IMR-90 (cell line): ENCODE data around the gene EEPD1. TPM values are rescaled to one million over a fixed set of nuclear protein-coding genes. Genes with fewer than 3 reads are reported as not detected.

Source experiments
- ATAC-seq: fragments of 200-7000 bp; cut with Tn5 transposase; 2 replicates; pipeline ENCODE4 v1.9.1; 2020; ENCODE audit warnings: low read depth, mild to moderate bottlenecking, moderate library complexity
- BruUV-seq: library from RNA; stranded (reverse); fragments of 400-500 nt; replicated peaks from 2 replicates; lab custom pipeline; 2021; lab: Mats Ljungman, UMichigan
- CTCF ChIA-PET: fragments of 300-600 bp; formaldehyde crosslinking; extraction: SDS; loops from one replicate; lab custom pipeline; 2021; ENCODE audit warnings: antibody characterized with exemption; lab: Yijun Ruan, JAX
- POLR2A ChIA-PET: fragments of 300-600 bp; sonication (Branson Sonifier 250); formaldehyde crosslinking; loops from one replicate; lab custom pipeline; 2022; ENCODE audit warnings: antibody characterized with exemption; ENCODE audit not compliant: unreplicated experiment; lab: Charles Lee
- DNase-seq: peaks from one replicate; pipeline ENCODE4 v3.0.0; 2013
- H2AFZ ChIP-seq: replicated peaks from 2 replicates; pipeline ENCODE3; 2013; ENCODE audit warnings: low read length, mild to moderate bottlenecking; ENCODE audit not compliant: poor library complexity
- H2AK5ac ChIP-seq: 2 replicates; pipeline ENCODE4 v1.6.1; 2013; ENCODE audit warnings: low read depth, low read length, inconsistent platforms
- H2AK9ac ChIP-seq: replicated peaks from 2 replicates; pipeline ENCODE3; 2013; ENCODE audit warnings: mild to moderate bottlenecking, low read depth, low read length, moderate library complexity; ENCODE audit not compliant: poor library complexity
- H2BK120ac ChIP-seq: 2 replicates; pipeline ENCODE4 v1.6.1; 2013; ENCODE audit warnings: low read depth, low read length, inconsistent platforms
- H2BK15ac ChIP-seq: 3 replicates; pipeline ENCODE4 v1.6.1; 2013; ENCODE audit warnings: low read depth, low read length, inconsistent platforms
- H2BK20ac ChIP-seq: 2 replicates; pipeline ENCODE4 v1.6.1; 2013; ENCODE audit warnings: low read depth, mild to moderate bottlenecking, inconsistent platforms, low read length, moderate library complexity
- H2BK5ac ChIP-seq: 2 replicates; pipeline ENCODE4 v1.6.1; 2013; ENCODE audit warnings: mild to moderate bottlenecking, low read depth, low read length, inconsistent platforms; ENCODE audit not compliant: poor library complexity, severe bottlenecking
- H3K14ac ChIP-seq: replicated peaks from 2 replicates; pipeline ENCODE4 v1.6.1; 2013; ENCODE audit warnings: low read depth, low read length, inconsistent platforms
- H3K18ac ChIP-seq: 2 replicates; pipeline ENCODE4 v1.6.1; 2013; ENCODE audit warnings: low read depth, low read length, control low read depth
- H3K23ac ChIP-seq: 2 replicates; pipeline ENCODE4 v1.6.1; 2013; ENCODE audit warnings: low read depth, low read length, inconsistent platforms
- H3K27ac ChIP-seq: 2 replicates; pipeline ENCODE4 v1.5.1; 2013; ENCODE audit warnings: mild to moderate bottlenecking, control low read depth, low read length; ENCODE audit not compliant: insufficient read depth
- H3K27me3 ChIP-seq: 2 replicates; pipeline ENCODE4 v1.6.1; 2013; ENCODE audit warnings: low read length; ENCODE audit not compliant: control insufficient read depth, insufficient read depth
- H3K36me3 ChIP-seq: 2 replicates; pipeline ENCODE4 v1.6.1; 2013; ENCODE audit warnings: low read length, mixed read lengths; ENCODE audit not compliant: control insufficient read depth, insufficient read depth
- H3K4ac ChIP-seq: 2 replicates; pipeline ENCODE4 v1.6.1; 2013; ENCODE audit warnings: low read depth, low read length, inconsistent platforms
- H3K4me1 ChIP-seq: 2 replicates; pipeline ENCODE4 v1.6.1; 2013; ENCODE audit warnings: low read length, mixed read lengths; ENCODE audit not compliant: control insufficient read depth, insufficient read depth
- H3K4me2 ChIP-seq: 2 replicates; pipeline ENCODE4 v1.6.1; 2013; ENCODE audit warnings: low read depth, mild to moderate bottlenecking, control low read depth, low read length, moderate library complexity
- H3K4me3 ChIP-seq: 2 replicates; pipeline ENCODE4 v1.5.1; 2013; ENCODE audit warnings: low read depth, mild to moderate bottlenecking, control low read depth, low read length, moderate library complexity; ENCODE audit not compliant: insufficient read depth
- H3K56ac ChIP-seq: 2 replicates; pipeline ENCODE4 v1.6.1; 2013; ENCODE audit warnings: low read length, inconsistent platforms; ENCODE audit not compliant: insufficient read depth; ENCODE audit errors: extremely low read depth
- H3K79me1 ChIP-seq, 2 experiments: 2 replicates each; pipeline ENCODE4 v1.6.1; 2013; ENCODE audit warnings: low read length in 2 of 2, inconsistent platforms in 1 of 2, low read depth in 1 of 2
- H3K9ac ChIP-seq: 2 replicates; pipeline ENCODE4 v1.6.1; 2013; ENCODE audit warnings: low read depth, low read length, control low read depth
- H3K9me1 ChIP-seq: 2 replicates; pipeline ENCODE4 v1.6.1; 2013; ENCODE audit warnings: low read length, inconsistent platforms; ENCODE audit not compliant: insufficient read depth
- H3K9me3 ChIP-seq: 2 replicates; pipeline ENCODE4 v1.6.1; 2013; ENCODE audit warnings: low read length; ENCODE audit not compliant: control insufficient read depth, insufficient read depth
- H4K20me1 ChIP-seq: 2 replicates; pipeline ENCODE4 v1.6.1; 2013; ENCODE audit warnings: low read length, inconsistent platforms; ENCODE audit not compliant: insufficient read depth
- H4K5ac ChIP-seq: 2 replicates; pipeline ENCODE4 v1.6.1; 2013; ENCODE audit warnings: mild to moderate bottlenecking, low read depth, low read length, control low read depth
- H4K8ac ChIP-seq, 2 experiments: 2 replicates each; pipeline ENCODE4 v1.6.1; 2013; ENCODE audit warnings: low read depth in 2 of 2, low read length in 2 of 2, control low read depth in 1 of 2, inconsistent platforms in 1 of 2
- H4K91ac ChIP-seq: 2 replicates; pipeline ENCODE4 v1.6.1; 2013; ENCODE audit warnings: low read depth, low read length, inconsistent platforms; ENCODE audit not compliant: insufficient read depth
- BHLHE40 ChIP-seq: fragments of 150-350 bp; IDR thresholded peaks from 2 replicates; pipeline ENCODE4 v1.6.1; 2016; ENCODE audit warnings: mild to moderate bottlenecking, low read depth, low read length
- CEBPB ChIP-seq: IDR thresholded peaks from 2 replicates; pipeline ENCODE4 v1.6.1; 2012; ENCODE audit warnings: low read depth, low read length, improper control_type of control experiment
- CHD1 ChIP-seq: IDR thresholded peaks from 2 replicates; pipeline ENCODE4 v1.6.1; 2012; ENCODE audit warnings: low read depth, low read length, improper control_type of control experiment
- CTCF ChIP-seq: conservative IDR thresholded peaks from 2 replicates; pipeline ENCODE4 v1.5.1; 2012; ENCODE audit warnings: mild to moderate bottlenecking, low read depth, low read length, improper control_type of control experiment
- ELK1 ChIP-seq: fragments of 150-350 bp; IDR thresholded peaks from 2 replicates; pipeline ENCODE4 v1.6.1; 2016; ENCODE audit warnings: low read depth, mild to moderate bottlenecking, low read length, moderate library complexity, borderline replicate concordance
- FOS ChIP-seq: fragments of 150-350 bp; IDR thresholded peaks from 2 replicates; pipeline ENCODE4 v1.6.1; 2016; ENCODE audit warnings: low read depth, low read length
- MAFK ChIP-seq: IDR thresholded peaks from 2 replicates; pipeline ENCODE4 v1.6.1; 2012; ENCODE audit warnings: low read depth, low read length, improper control_type of control experiment
- MAZ ChIP-seq: IDR thresholded peaks from 2 replicates; pipeline ENCODE4 v1.6.1; 2012; ENCODE audit warnings: low read depth, mild to moderate bottlenecking, low read length, improper control_type of control experiment, moderate library complexity, borderline replicate concordance
- MXI1 ChIP-seq: IDR thresholded peaks from 2 replicates; pipeline ENCODE4 v1.6.1; 2012; ENCODE audit warnings: low read depth, mild to moderate bottlenecking, low read length, moderate library complexity, borderline replicate concordance
- NFE2L2 ChIP-seq: fragments of 150-350 bp; IDR thresholded peaks from 2 replicates; pipeline ENCODE4 v1.6.1; 2016; ENCODE audit warnings: low read depth, mild to moderate bottlenecking, low read length
- POLR2A ChIP-seq: IDR thresholded peaks from 2 replicates; pipeline ENCODE4 v1.6.1; 2012; ENCODE audit warnings: mild to moderate bottlenecking, low read depth, low read length
- RAD21 ChIP-seq: IDR thresholded peaks from 2 replicates; pipeline ENCODE4 v1.6.1; 2012; ENCODE audit warnings: low read length, improper control_type of control experiment
- RCOR1 ChIP-seq: IDR thresholded peaks from 2 replicates; pipeline ENCODE4 v1.6.1; 2012; ENCODE audit warnings: mild to moderate bottlenecking, low read length, improper control_type of control experiment; ENCODE audit not compliant: insufficient replicate concordance
- RFX5 ChIP-seq: IDR thresholded peaks from 2 replicates; pipeline ENCODE4 v1.8.0; 2012; ENCODE audit warnings: low read depth, mild to moderate bottlenecking, low read length, moderate library complexity
- SMC3 ChIP-seq: fragments of 150-350 bp; IDR thresholded peaks from 2 replicates; pipeline ENCODE4 v1.6.1; 2016; ENCODE audit warnings: low read depth, mild to moderate bottlenecking, antibody characterized with exemption, low read length, moderate library complexity
- USF2 ChIP-seq: fragments of 150-350 bp; IDR thresholded peaks from 2 replicates; pipeline ENCODE4 v1.6.1; 2017; ENCODE audit warnings: mild to moderate bottlenecking, antibody characterized with exemption, low read length, low read depth
- WGBS, 2 experiments: methylation state at CpG; one replicate each; pipeline versions ENCODE4 v1.1.5 to v1.1.7; 2013; ENCODE audit warnings: missing lambda C conversion rate in 2 of 2; ENCODE audit not compliant: insufficient read length in 1 of 2; ENCODE audit errors: extremely low coverage in 2 of 2; 5-methylcytosine and 5-hydroxymethylcytosine counted together
- dilution Hi-C: fragments of 300-500 bp; cut with HindIII; formaldehyde crosslinking; loops from one replicate; pipeline ENCODE4 v1.14.3; 2018; ENCODE audit warnings: low sequenced_read_pairs; ENCODE audit not compliant: unreplicated experiment
- in situ Hi-C: fragments of 300-500 bp; cut with MboI; formaldehyde crosslinking; loops from 3 replicates; pipeline ENCODE4 v1.14.3; 2019; ENCODE audit warnings: low sequenced_read_pairs, inconsistent platforms, mixed read lengths
- intact Hi-C: fragments of 100-400 bp; cut with micrococcal nuclease; formaldehyde crosslinking; loops from 2 replicates; pipeline ENCODE4 v1.10.0; 2022
- polyA plus RNA-seq, 3 experiments: library from polyadenylated mRNA; depleted of rRNA; stranded (reverse); fragments of >200 nt; gene quantifications; 2 replicates each; pipeline ENCODE4 v1.2.3, GENCODE V29; 2012; ENCODE audit warnings: low replicate concordance in 1 of 3
- total RNA-seq: library from RNA; depleted of rRNA; stranded (reverse); fragments of >200 nt; gene quantifications from 2 replicates; pipeline ENCODE4 v1.2.3, GENCODE V29; 2012

EEPD1 gene
- total and polyA plus RNA-seq, 2 of the 4 experiments (the other 2 are of a cell fraction): 7.3 to 15.2 TPM

GRCh38 chr7:36266683-36267082 is 113.6 kb downstream of the EEPD1 start:
- Histone ChIP-seq H2BK15ac (no peak overlapping the region), H3K79me1 (peaks cover 4 to 18% of the 10 kb centered on the region in 2 experiments; a peak in 3 of 4 replicates), H4K20me1 (no peaks in the 10 kb centered on the region), H3K4me3 (no peak overlapping the region), H3K9ac (no peak overlapping the region), H2AFZ (no peak overlapping the region), H3K4me1 (peaks cover 19% of the 10 kb centered on the region), H2BK5ac (no peak overlapping the region), H3K27me3 (no peaks in the 10 kb centered on the region), H3K23ac (no peak overlapping the region), H3K9me1 (peaks cover 13% of the 10 kb centered on the region), H3K27ac (no peak overlapping the region), H3K36me3 (no peaks in the 10 kb centered on the region; the same call in 1 of the 2 replicates), H3K18ac (no peak overlapping the region), H2AK9ac (no peak overlapping the region), H3K56ac (no peak overlapping the region), H2BK20ac (no peak overlapping the region), H3K14ac (no peak overlapping the region), H3K4ac (no peak overlapping the region), H2BK120ac (no peak overlapping the region), H4K5ac (no peak overlapping the region), H3K9me3 (no peaks in the 10 kb centered on the region), H4K8ac (no peak overlapping the region), H2AK5ac (no peak overlapping the region), H3K4me2 (no peak overlapping the region), H4K91ac (no peak overlapping the region)
- ATAC-seq (no peak), DNase-seq (no peak)
- CTCF ChIA-PET: no interaction called here
- dilution Hi-C loops (no loop called here), in situ Hi-C loops (no loop called here), intact Hi-C loops (no loop called here)
- BruUV-seq: no TSS peak
- POLR2A ChIA-PET: no interaction called here
- TF ChIP-seq CHD1 (no peak), BHLHE40 (no peak), ELK1 (no peak), USF2 (no peak), RCOR1 (no peak), NFE2L2 (no peak), CEBPB (no peak), POLR2A (no peak), RFX5 (no peak), RAD21 (no peak), MXI1 (no peak), SMC3 (no peak), CTCF (no peak), MAZ (no peak), FOS (no peak), MAFK (no peak)
- no CpG with 5 or more reads among the region's 3 CpGs for WGBS, 2 experiments
